ENCODE results near the gene KANSL2. TPM values are rescaled to one million over a fixed set of nuclear protein-coding genes. Genes with fewer than 3 reads are reported as not detected.
"Not testable (repeated sequence)": the region's sequence is repeated elsewhere in the genome, so short reads cannot be mapped to it uniquely, and the experiment has no call there.

KANSL2 gene
- total RNA-seq, 2 experiments from 2014 or later: 47.1 to 52.7 TPM

GRCh38 chr12:48719002-48719401 is 37.0 kb upstream of the KANSL2 start:
- CTCF ChIA-PET (ENCODE audit: unreplicated experiment); intact Hi-C loops (cut with micrococcal nuclease; ENCODE audit: unreplicated experiment); H2AFZ ChIP-seq (ENCODE audit: low read length); H4K20me1 ChIP-seq (ENCODE audit: insufficient read depth, low read length); BruUV-seq (replicated peaks); DNase-seq (ENCODE audit: low spot score); H3K4me2 ChIP-seq (ENCODE audit: low read length); H3K9me2 ChIP-seq (ENCODE audit: insufficient read depth, low read length); H3K4me3 ChIP-seq (ENCODE audit: low read depth, low read length, poor library complexity, severe bottlenecking); H3K27ac ChIP-seq (ENCODE audit: low read depth, low read length, poor library complexity, severe bottlenecking): not testable (repeated sequence)
- Histone ChIP-seq H3K36me3 (ENCODE audit: insufficient read depth, low read length) (peaks cover 11% of the 10 kb centered on the region), H3K9me3 (ENCODE audit: low read length) (peaks cover 16% of the 10 kb centered on the region; the same call in 1 of the 2 replicates), H3K79me2 (ENCODE audit: insufficient read depth, low read depth, low read length) (peaks cover 25% of the 10 kb centered on the region), H3K4me1 (ENCODE audit: insufficient read depth, low read length, poor library complexity, severe bottlenecking) (peaks cover 17% of the 10 kb centered on the region)
- POLR2A ChIA-PET: interaction anchor here (1.2 kb wide), 1 partner anchor 27 kb away, joined by 3 read pairs; no protein-coding TSS in a partner anchor

DNA sequence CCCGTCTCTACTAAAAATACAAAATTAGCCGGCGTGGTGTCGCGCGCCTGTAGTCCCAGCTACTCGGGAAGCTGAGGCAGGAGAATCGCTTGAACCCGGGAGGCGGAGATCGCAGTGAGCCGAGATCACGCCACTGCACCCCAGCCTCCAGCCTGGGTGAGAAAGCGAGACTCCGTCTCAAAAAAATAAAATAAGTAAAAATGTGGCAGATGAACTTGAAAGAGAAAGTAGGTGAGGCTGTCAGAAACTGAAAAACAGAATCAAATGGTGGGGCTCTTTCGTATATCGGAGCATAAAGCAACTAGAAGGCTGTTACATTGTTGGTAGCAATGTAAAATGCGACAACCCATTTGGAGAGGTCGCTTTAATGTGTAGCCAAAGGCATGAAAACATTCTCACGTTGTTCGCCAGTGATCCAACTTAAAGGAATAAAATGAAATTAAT is 35.2 kb upstream of the KANSL2 start:
- Histone ChIP-seq H3K9me3 (ENCODE audit: low read length) (peaks cover 16% of the 10 kb centered on the region; the same call in 1 of the 2 replicates), H2AFZ (ENCODE audit: low read length) (peak overlapping the region; percentile 87), H3K27ac (ENCODE audit: low read depth, low read length, poor library complexity, severe bottlenecking) (peak overlapping the region; percentile 82), H3K79me2 (ENCODE audit: insufficient read depth, low read depth, low read length) (peaks cover 42% of the 10 kb centered on the region), H3K9me2 (ENCODE audit: insufficient read depth, low read length) (no peaks in the 10 kb centered on the region), H3K4me3 (ENCODE audit: low read depth, low read length, poor library complexity, severe bottlenecking) (peak overlapping the region; percentile 92), H4K20me1 (ENCODE audit: insufficient read depth, low read length) (no peaks in the 10 kb centered on the region), H3K4me1 (ENCODE audit: insufficient read depth, low read length, poor library complexity, severe bottlenecking) (peaks cover 19% of the 10 kb centered on the region), H3K4me2 (ENCODE audit: low read length) (peak overlapping the region; percentile 85), H3K36me3 (ENCODE audit: insufficient read depth, low read length) (peaks cover 29% of the 10 kb centered on the region)
- ChIA-PET POLR2A (interaction anchor here (1.4 kb wide), 1 partner anchor 41 kb away, joined by 4 read pairs; no protein-coding TSS in a partner anchor), CTCF (ENCODE audit: unreplicated experiment) (no interaction called here)
- TF ChIP-seq EZH2phosphoT487 (IDR thresholded peaks at IDR 0.05; ENCODE audit: borderline replicate concordance, low read depth, low read length): no peak
- TF ChIP-seq, protein P1, sequence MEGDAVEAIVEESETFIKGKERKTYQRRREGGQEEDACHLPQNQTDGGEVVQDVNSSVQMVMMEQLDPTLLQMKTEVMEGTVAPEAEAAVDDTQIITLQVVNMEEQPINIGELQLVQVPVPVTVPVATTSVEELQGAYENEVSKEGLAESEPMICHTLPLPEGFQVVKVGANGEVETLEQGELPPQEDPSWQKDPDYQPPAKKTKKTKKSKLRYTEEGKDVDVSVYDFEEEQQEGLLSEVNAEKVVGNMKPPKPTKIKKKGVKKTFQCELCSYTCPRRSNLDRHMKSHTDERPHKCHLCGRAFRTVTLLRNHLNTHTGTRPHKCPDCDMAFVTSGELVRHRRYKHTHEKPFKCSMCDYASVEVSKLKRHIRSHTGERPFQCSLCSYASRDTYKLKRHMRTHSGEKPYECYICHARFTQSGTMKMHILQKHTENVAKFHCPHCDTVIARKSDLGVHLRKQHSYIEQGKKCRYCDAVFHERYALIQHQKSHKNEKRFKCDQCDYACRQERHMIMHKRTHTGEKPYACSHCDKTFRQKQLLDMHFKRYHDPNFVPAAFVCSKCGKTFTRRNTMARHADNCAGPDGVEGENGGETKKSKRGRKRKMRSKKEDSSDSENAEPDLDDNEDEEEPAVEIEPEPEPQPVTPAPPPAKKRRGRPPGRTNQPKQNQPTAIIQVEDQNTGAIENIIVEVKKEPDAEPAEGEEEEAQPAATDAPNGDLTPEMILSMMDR (conservative IDR thresholded peaks at IDR 0.05; ENCODE audit: low read length): 0 out of 2 replicates have a peak, but pooled peaks have one; percentile 8
- peak; percentile 26 for DNase-seq (ENCODE audit: low spot score)
- TSS peak; percentile 96 for BruUV-seq (replicated peaks)
- intact Hi-C loops (cut with micrococcal nuclease; ENCODE audit: unreplicated experiment): no loop called here

DNA sequence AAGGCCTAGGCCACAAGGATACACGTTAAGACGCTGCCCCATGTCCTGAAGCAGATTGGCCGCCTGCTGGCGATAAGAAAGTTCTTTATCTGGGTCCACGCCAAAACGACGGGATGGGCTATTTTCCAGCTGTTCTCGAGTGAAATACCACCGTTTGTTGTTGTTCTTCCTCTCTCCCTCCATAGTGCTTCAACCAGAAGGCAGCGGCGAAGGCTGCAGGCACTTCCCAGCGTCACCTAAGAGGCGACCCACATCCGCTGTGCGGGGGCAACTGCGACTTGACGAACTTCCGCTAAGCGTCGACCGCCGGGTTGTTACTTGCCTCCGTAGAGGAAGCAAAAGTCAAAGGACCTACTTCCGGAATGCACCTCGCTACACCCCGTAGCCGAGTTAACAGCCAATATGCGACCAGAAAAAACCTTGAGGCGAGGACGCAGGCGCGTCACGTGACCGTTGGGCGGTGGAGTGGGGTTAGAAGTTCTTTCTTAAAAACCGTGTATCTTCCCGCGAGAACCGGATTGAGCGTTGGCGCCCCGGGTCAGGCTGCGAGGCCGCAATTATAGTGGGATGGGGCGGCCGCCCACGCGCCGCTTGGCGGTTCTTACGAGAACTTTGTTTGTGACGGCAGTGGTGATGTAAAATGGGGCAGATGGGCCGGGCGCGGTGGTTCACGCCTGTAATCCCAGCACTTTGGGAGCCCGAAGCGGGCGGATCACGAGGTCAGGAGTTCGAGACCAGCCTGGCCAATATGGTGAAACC is 34.6 kb upstream of the KANSL2 start, which contains the start of gene CCNT1:
Gene CCNT1, minus strand, starts transcription at position 215 of the 759 bp plus-strand sequence. Its CDS starts 32 bp downstream, at position 183.
- intact Hi-C loops (cut with micrococcal nuclease; ENCODE audit: unreplicated experiment): loop anchor here (1.0 kb wide), 2 partner anchors 34 to 98 kb away; partner anchors contain the start of gene KANSL2

More for the DNA sequence above, 34.6 kb upstream of the KANSL2 start, which contains the start of gene CCNT1:
- CTCF ChIA-PET (ENCODE audit: unreplicated experiment): no interaction called here
- Histone ChIP-seq H3K4me3 (ENCODE audit: low read depth, low read length, poor library complexity, severe bottlenecking) (peak within 1 kb of the TSS; percentile 92), H2AFZ (ENCODE audit: low read length) (peak within 1 kb of the TSS; percentile 87), H3K4me2 (ENCODE audit: low read length) (peak within 1 kb of the TSS; percentile 99), H3K9me2 (ENCODE audit: insufficient read depth, low read length) (no peaks in the 10 kb centered on the region), H3K36me3 (ENCODE audit: insufficient read depth, low read length) (peaks cover 35% of the 10 kb centered on the region), H3K27ac (ENCODE audit: low read depth, low read length, poor library complexity, severe bottlenecking) (peak within 1 kb of the TSS; percentile 82), H3K4me1 (ENCODE audit: insufficient read depth, low read length, poor library complexity, severe bottlenecking) (peaks cover 19% of the 10 kb centered on the region), H3K79me2 (ENCODE audit: insufficient read depth, low read depth, low read length) (peaks cover 47% of the 10 kb centered on the region), H4K20me1 (ENCODE audit: insufficient read depth, low read length) (no peaks in the 10 kb centered on the region), H3K9me3 (ENCODE audit: low read length) (peaks cover 20% of the 10 kb centered on the region; the same call in 1 of the 2 replicates)
- POLR2A ChIA-PET: interaction anchor here (0.6 to 1.4 kb wide), 5 partner anchors 34 to 149 kb away, joined by 3 to 4 read pairs (median 4); partner anchors contain the start of genes KANSL2 and RND1
- TF ChIP-seq, protein P1 (conservative IDR thresholded peaks at IDR 0.05; ENCODE audit: low read length): 0 out of 2 replicates have a peak, but pooled peaks have one; percentile 7
- TF ChIP-seq EZH2phosphoT487 (IDR thresholded peaks at IDR 0.05; ENCODE audit: borderline replicate concordance, low read depth, low read length): no peak
- DNase-seq (ENCODE audit: low spot score): peak; percentile 100
- no TSS peak for BruUV-seq (replicated peaks)

Measured in OCI-LY7 (cell line).